GM12865 (cell line): Measurements from ENCODE around the gene C6orf62.
"Not testable (repeated sequence)": the region's sequence is repeated elsewhere in the genome, so short reads cannot be mapped to it uniquely, and the experiment has no call there.

Experiments used
- DNase-seq: peaks from one replicate; pipeline ENCODE4 v3.0.0; 2010; ENCODE audit warnings: low read depth
- H3K4me3 ChIP-seq: 2 replicates; pipeline ENCODE4 v1.5.1; 2011; ENCODE audit warnings: mild to moderate bottlenecking, low read depth, low read length, control low read depth
- CTCF ChIP-seq: IDR thresholded peaks from 2 replicates; pipeline ENCODE4 v1.5.1; 2011; ENCODE audit warnings: low read length, control low read depth, low read depth, inconsistent platforms; ENCODE audit not compliant: insufficient read depth; ENCODE audit errors: missing control alignments

C6orf62 gene

GRCh38 chr6:24668997-24669361 is 50.0 kb downstream of the C6orf62 start:
- H3K4me3 ChIP-seq, result no peak overlapping the region
- TF ChIP-seq CTCF, result no peak
- no peak for DNase-seq

- H3K4me3 ChIP-seq, result peak overlapping the region; percentile 100
- DNase-seq, result not testable (repeated sequence)
Measured at GRCh38 chr6:24668066-24668996, 50.6 kb downstream of the C6orf62 start.

GRCh38 chr6:24667378-24667803 is 51.6 kb downstream of the C6orf62 start:
- no peak for TF ChIP-seq CTCF
- peak; percentile 31 for DNase-seq

GRCh38 chr6:24666641-24667377 is 52.1 kb downstream of the C6orf62 start, which contains the start of the genes ACOT13 and TDP2:
Gene ACOT13, plus strand, starts transcription at chr6:24667077. Its CDS starts 187 bp downstream, at chr6:24667264.
Gene TDP2, minus strand, starts transcription at chr6:24666899. Its CDS starts 37 bp downstream, at chr6:24666862.
- peak; percentile 56 for TF ChIP-seq CTCF
- DNase-seq, result peak; percentile 99
- H3K4me3 ChIP-seq, result peak within 1 kb of the TSS; percentile 100

More at GRCh38 chr6:24667378-24667803, 51.6 kb downstream of the C6orf62 start:
- H3K4me3 ChIP-seq, result peak overlapping the region; percentile 100

- TF ChIP-seq CTCF, result no peak
- DNase-seq, result peak; percentile 53
- H3K4me3 ChIP-seq, result peak overlapping the region; percentile 100
Measured at GRCh38 chr6:24666097-24666640, 52.8 kb downstream of the C6orf62 start.

GRCh38 chr6:24664046-24664987 is 54.6 kb downstream of the C6orf62 start:
- no peak for TF ChIP-seq CTCF
- no peak for DNase-seq
- no peak overlapping the region for H3K4me3 ChIP-seq
